HG03378 (cell line): ENCODE results near the gene TBL1Y.
"Not testable (repeated sequence)": the region's sequence is repeated elsewhere in the genome, so short reads cannot be mapped to it uniquely, and the experiment has no call there.

ENCODE experiments used
- ATAC-seq: cut with Tn5 transposase; IDR thresholded peaks from one replicate; pipeline ENCODE4 v1.9.1; 2021; ENCODE audit warnings: mild to moderate bottlenecking, moderate library complexity; ENCODE audit not compliant: unreplicated experiment

Gene TBL1Y

DNA sequence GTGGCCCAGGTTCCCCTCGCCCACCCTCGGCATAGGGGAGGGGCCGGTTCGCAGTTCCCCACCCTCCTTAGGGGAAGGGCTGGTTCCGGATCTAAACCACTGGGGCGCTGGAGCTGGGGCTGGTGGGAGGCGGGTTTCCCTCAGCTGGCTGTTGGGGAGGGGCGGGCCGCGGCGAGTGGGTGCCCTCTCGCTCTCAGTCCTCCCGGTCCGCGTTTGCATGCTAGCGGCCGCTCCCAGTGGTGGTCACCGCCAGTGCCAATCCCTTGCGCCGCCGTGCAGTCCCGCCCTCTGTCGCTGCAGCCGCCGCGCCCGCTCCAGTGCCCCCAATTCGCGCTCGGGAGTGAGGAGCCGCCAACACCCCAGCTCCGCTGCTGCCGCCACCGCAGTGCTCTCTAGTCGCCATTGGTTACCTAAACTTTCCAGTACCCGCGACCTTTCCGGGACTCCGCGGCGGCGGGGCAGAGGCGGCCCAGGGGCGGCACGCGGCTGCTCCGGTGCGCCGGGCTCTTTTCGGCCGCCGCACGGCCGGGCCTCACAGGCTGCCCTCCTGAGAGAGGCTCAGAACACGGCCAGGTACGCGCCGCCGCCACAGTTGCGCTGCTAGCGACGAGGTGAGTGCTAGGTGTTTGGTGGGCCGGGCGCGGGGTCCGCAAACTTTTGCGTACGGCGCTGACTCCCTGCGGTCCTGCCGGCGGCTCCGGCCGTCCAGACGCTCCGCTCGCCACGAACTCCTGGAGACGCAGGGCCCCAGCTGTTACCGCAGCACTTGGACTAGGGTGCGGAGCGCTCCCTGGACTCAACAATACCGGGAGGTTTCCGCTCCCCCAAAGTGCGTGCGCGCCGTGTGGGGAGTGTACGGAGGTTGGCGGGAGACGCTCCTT lies at the start of gene TBL1Y:
TBL1Y (plus strand) TSS at position 326 of the 881 bp plus-strand sequence. CDS start 114,388 bp downstream, outside the sequence.
- ATAC-seq: no peak

DNA sequence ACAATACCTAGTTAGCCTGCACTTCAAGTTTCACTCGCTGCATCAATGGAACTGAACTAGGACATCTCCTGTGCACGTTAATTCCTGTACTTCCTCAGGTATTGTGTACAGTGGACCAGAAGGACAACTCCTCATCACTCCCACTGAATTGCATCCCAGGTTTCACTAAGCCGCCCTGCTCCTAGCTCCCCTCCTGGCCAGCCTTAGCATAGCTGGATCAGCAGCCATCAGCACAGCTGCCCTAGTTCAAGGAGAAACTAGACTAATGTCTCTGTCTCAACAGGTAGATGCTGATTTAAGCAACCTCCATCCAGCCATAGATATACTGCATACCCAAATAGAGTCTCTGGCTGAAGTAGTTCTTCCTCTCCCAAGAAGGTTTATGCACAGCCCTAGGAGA lies 16.0 kb upstream of the TBL1Y start:
- ATAC-seq: no peak

- no peak for ATAC-seq
Observed at GRCh38 chrY:6895236-6895635, 15.3 kb upstream of the TBL1Y start.

DNA sequence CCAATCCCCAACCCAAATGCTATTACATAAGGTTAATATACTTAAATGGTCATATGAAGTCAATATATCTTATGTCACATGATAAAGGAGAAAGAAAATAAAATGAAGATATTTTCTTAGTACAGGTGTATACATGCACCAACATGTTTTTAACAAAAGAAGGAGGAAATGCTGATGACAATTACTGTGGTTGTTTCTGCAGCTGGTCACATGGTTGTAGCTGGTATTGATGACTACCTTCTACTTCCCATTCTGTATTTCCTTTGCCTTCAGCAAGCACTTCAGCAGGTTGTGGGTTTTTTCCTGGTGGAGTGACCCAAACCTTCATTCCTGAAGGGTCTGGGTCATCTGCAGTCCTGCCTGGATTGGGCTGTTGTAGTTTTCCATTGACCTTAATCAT lies 8.4 kb upstream of the TBL1Y start:
- ATAC-seq: not testable (repeated sequence)

- no peak for ATAC-seq
Observed at GRCh38 chrY:6907591-6907990, 2.9 kb upstream of the TBL1Y start.

- ATAC-seq: not testable (repeated sequence)
Observed at GRCh38 chrY:6908021-6908420, 2.5 kb upstream of the TBL1Y start.

- no peak for ATAC-seq
Observed at GRCh38 chrY:6909118-6909521, 1.4 kb upstream of the TBL1Y start.

- no peak for ATAC-seq
Observed at GRCh38 chrY:6909856-6910255, 641 bp upstream of the TBL1Y start.

GRCh38 chrY:6911253-6911881 lies 870 bp downstream of the TBL1Y start, which contains the start of gene AMELY:
AMELY (minus strand) TSS chrY:6911752; CDS start chrY:6872608, 39,144 bp downstream.
- ATAC-seq: no peak

DNA sequence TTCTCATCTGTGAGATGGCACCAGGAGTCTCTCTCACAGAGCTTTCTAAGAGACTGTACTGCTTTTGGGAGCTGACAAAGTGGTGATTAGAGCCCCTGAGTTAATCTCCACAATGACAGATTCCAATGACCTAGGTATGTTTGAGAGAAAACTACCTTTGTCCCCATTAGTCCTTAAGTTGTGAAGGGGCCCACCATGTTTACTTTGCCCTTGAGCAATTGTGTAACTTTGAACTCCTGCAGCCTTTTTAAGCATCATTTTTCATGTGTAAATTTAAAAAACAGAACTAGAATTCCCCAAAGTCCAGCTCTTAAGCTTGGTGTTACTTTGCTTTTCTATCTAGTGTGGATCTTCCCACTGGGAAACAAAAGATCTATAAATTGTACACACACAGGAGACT lies 2.9 kb downstream of the TBL1Y start:
- no peak for ATAC-seq

GRCh38 chrY:6921061-6921460 lies 10.6 kb downstream of the TBL1Y start:
- ATAC-seq: no peak

GRCh38 chrY:6928265-6928664 lies 17.8 kb downstream of the TBL1Y start:
- ATAC-seq: no peak

DNA sequence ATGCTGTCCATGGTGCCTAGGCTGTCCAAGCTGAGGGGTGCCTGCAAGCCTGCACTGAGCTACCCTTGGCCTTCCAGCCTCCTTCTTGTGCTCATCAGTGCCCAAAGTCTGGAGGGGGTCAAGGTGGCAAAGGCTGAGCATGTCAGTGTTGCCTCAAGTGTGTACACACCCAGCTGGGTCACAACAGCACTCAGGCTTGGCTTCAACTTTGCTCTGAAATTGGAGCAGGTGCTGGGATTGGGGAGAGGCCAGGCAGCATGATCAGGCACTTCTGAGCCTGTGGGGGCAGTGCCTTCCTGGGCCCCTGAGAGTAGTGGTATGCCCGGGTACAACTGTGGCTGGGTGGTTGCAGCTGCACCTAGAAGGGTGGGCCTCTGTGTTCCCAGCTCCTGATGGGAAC lies 18.7 kb downstream of the TBL1Y start:
- ATAC-seq: no peak

DNA sequence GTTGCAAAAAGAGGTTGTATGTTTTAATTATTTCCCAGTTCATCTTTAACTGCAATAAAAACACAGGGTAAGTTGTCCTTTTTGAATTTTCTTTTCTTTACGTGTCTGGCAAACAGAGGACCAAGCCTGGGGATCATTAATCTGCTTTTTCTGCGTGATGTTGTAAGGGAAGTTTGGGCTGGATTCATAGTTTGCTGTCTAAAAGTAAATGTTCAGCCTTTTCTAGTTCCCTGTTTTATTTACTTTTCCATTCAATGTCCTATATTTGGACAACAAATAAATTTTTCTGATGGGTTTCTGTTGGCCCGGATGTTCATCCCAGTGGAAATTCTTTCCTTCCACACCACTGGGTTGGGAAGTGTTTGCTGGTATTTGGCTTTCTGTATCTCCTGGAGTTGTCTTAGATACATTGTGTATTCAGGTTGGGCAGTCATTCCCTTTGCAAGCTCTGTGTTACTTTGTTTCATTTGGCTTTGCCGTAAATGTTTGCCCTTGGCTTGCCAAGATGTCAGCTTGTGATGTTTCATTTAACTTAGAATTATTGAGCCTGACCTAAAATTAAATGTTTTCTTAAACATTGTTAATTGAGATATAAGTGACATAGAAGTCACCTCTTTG lies 21.4 kb downstream of the TBL1Y start:
- ATAC-seq: no peak

- no peak for ATAC-seq
Observed at GRCh38 chrY:6935497-6935896, 25.0 kb downstream of the TBL1Y start.

GRCh38 chrY:6947695-6948094 lies 37.2 kb downstream of the TBL1Y start:
- ATAC-seq: no peak

DNA sequence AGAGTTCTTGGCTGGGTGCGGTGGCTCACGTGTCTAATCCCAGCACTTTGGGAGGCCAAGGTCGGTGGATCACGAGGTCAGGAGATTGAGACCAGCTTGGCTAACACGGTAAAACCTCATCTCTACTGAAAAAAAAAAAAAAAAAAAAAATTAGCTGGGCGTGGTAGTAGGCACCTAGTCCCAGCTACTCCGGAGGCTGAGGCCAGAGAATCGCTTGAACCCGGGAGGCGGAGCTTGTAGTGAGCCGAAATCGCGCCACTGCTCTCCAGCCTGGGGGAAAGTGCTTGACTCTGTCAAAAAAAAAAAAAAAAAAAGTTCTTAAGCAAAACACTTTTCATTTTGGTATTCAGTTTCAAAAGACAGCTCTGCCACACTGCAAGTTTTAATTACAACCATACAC lies 37.9 kb downstream of the TBL1Y start:
- ATAC-seq: no peak

- no peak for ATAC-seq
Observed at GRCh38 chrY:6949947-6950346, 39.5 kb downstream of the TBL1Y start.

DNA sequence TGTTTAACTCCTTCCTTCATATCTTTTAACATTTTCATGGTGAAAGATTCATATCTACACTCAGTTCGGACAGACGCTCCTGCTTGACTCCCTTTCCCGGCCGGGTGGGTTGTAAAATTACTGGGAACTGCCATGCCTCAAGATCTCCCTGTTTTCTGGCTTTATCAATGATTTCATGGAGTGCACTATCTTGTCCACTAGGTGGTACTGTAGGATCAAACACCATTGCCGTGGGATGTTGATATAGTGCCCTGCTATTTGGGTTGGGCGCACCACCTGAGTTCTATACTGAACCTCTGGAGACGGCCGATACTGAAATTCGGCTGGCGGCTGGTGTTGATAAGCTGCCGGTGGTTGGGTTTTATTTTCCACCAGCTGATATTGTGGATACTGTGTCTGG lies 54.2 kb downstream of the TBL1Y start:
- ATAC-seq: no peak

GRCh38 chrY:6966521-6966920 lies 56.0 kb downstream of the TBL1Y start:
- ATAC-seq: no peak

- ATAC-seq: no peak
Observed at GRCh38 chrY:6967736-6968135, 57.2 kb downstream of the TBL1Y start.

GRCh38 chrY:6968191-6968590 lies 57.7 kb downstream of the TBL1Y start:
- no peak for ATAC-seq
